ENCODE data around the gene CERS3. TPM values are rescaled to one million over a fixed set of nuclear protein-coding genes. Genes with fewer than 3 reads are reported as not detected.

Gene CERS3
- total and polyA plus RNA-seq, 2 of the 4 experiments (the other 2 are of a cell fraction) = not detected

DNA sequence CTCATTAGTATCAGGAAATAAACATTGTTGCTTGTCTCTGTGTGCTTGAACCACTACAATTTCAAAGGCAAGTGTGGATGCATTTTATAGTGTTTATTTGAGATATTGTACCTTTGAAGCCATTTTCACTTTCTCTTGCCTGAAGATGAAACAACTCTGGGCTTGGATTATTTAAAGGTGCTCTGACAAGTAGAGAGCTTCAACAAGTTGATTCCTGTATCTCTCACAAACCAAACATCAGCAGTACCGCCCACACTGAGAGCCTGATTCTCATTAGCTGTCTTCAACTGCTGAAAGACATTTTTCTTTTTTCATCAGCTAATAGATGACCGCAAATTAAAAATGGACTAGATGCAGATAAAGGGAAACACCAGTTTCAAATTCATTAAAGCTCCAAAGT, 806 bp upstream of the CERS3 start:
- no peak overlapping the region for H3K56ac ChIP-seq (ENCODE audit: extremely low read depth, insufficient read depth, low read length)
- no peak overlapping the region for H4K8ac ChIP-seq (ENCODE audit: low read depth in 2 of 2, low read length in 2 of 2)
- no peak overlapping the region for H4K5ac ChIP-seq (ENCODE audit: low read depth, low read length)
- no peak overlapping the region for H3K4me3 ChIP-seq (ENCODE audit: insufficient read depth, low read depth, low read length)
- H3K23ac ChIP-seq (ENCODE audit: low read depth, low read length) = no peak overlapping the region
- no peaks in the 10 kb centered on the region for H3K9me3 ChIP-seq (ENCODE audit: control insufficient read depth, insufficient read depth, low read length)
- no peak overlapping the region for H2BK120ac ChIP-seq (ENCODE audit: low read depth, low read length)
- no peak overlapping the region for H2BK5ac ChIP-seq (ENCODE audit: low read depth, low read length, poor library complexity, severe bottlenecking)
- no peak overlapping the region for H2BK20ac ChIP-seq (ENCODE audit: low read depth, low read length)
- H3K9ac ChIP-seq (ENCODE audit: low read depth, low read length) = no peak overlapping the region
- H3K14ac ChIP-seq (replicated peaks; ENCODE audit: low read depth, low read length) = no peak overlapping the region
- H3K4ac ChIP-seq (ENCODE audit: low read depth, low read length) = no peak overlapping the region
- no peak overlapping the region for H2AK9ac ChIP-seq (replicated peaks; ENCODE audit: low read depth, low read length, poor library complexity)
- no peak overlapping the region for H3K18ac ChIP-seq (ENCODE audit: low read depth, low read length)
- no peak overlapping the region for H2AK5ac ChIP-seq (ENCODE audit: low read depth, low read length)
- intact Hi-C loops (cut with micrococcal nuclease) (no loop called here), in situ Hi-C loops (cut with MboI; ENCODE audit: low sequenced_read_pairs) (no loop called here), dilution Hi-C loops (cut with HindIII; ENCODE audit: low sequenced_read_pairs, unreplicated experiment) (no loop called here)
- CTCF ChIA-PET = no interaction called here
- no peak overlapping the region for H3K27ac ChIP-seq (ENCODE audit: insufficient read depth, low read length)
- WGBS, 2 experiments (ENCODE audit: extremely low coverage in 2 of 2, insufficient read length in 1 of 2) = no CpG with 5 or more reads among the region's 2 CpGs
- TF ChIP-seq MAFK (IDR thresholded peaks at IDR 0.05; ENCODE audit: low read depth, low read length) (no peak), CHD1 (IDR thresholded peaks at IDR 0.05; ENCODE audit: low read depth, low read length) (no peak), RFX5 (IDR thresholded peaks at IDR 0.05; ENCODE audit: low read depth, low read length) (no peak), BHLHE40 (IDR thresholded peaks at IDR 0.05; ENCODE audit: low read depth, low read length) (no peak)
- TF ChIP-seq, protein P1, sequence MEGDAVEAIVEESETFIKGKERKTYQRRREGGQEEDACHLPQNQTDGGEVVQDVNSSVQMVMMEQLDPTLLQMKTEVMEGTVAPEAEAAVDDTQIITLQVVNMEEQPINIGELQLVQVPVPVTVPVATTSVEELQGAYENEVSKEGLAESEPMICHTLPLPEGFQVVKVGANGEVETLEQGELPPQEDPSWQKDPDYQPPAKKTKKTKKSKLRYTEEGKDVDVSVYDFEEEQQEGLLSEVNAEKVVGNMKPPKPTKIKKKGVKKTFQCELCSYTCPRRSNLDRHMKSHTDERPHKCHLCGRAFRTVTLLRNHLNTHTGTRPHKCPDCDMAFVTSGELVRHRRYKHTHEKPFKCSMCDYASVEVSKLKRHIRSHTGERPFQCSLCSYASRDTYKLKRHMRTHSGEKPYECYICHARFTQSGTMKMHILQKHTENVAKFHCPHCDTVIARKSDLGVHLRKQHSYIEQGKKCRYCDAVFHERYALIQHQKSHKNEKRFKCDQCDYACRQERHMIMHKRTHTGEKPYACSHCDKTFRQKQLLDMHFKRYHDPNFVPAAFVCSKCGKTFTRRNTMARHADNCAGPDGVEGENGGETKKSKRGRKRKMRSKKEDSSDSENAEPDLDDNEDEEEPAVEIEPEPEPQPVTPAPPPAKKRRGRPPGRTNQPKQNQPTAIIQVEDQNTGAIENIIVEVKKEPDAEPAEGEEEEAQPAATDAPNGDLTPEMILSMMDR (conservative IDR thresholded peaks at IDR 0.05; ENCODE audit: low read depth, low read length) = no peak
- H3K36me3 ChIP-seq (ENCODE audit: control insufficient read depth, insufficient read depth, low read length) = no peaks in the 10 kb centered on the region
- H2BK15ac ChIP-seq (ENCODE audit: low read depth, low read length) = no peak overlapping the region
- no peaks in the 10 kb centered on the region for H4K20me1 ChIP-seq (ENCODE audit: insufficient read depth, low read length)
- POLR2A ChIA-PET (ENCODE audit: unreplicated experiment) = no interaction called here
- no peak overlapping the region for H4K91ac ChIP-seq (ENCODE audit: insufficient read depth, low read depth, low read length)
- H3K9me1 ChIP-seq (ENCODE audit: insufficient read depth, low read length) = no peaks in the 10 kb centered on the region
- no peak for DNase-seq
- no peaks in the 10 kb centered on the region for H3K79me1 ChIP-seq (ENCODE audit: low read depth in 1 of 2, low read length in 2 of 2)
- no peak overlapping the region for H3K4me2 ChIP-seq (ENCODE audit: low read depth, low read length)
- ATAC-seq (ENCODE audit: low read depth) = no peak
- H3K4me1 ChIP-seq (ENCODE audit: control insufficient read depth, insufficient read depth, low read length) = no peaks in the 10 kb centered on the region
- H2AFZ ChIP-seq (replicated peaks; ENCODE audit: low read length, poor library complexity) = no peak overlapping the region
- H3K27me3 ChIP-seq (ENCODE audit: control insufficient read depth, insufficient read depth, low read length) = no peaks in the 10 kb centered on the region
- BruUV-seq (replicated peaks) = no TSS peak
